ENCODE measurements around the gene HNRNPH3. TPM values are rescaled to one million over a fixed set of nuclear protein-coding genes. Genes with fewer than 3 reads are reported as not detected.
A peak's percentile ranks its signal among the peaks of the same experiment; 100 is the strongest.
"Not testable (repeated sequence)": the region's sequence is repeated elsewhere in the genome, so short reads cannot be mapped to it uniquely, and the experiment has no call there.

Gene HNRNPH3
- total RNA-seq, 2 experiments from 2014 or later: 139 to 145 TPM

GRCh38 chr10:68315582-68315981, 16.3 kb upstream of the HNRNPH3 start:
- ChIA-PET POLR2A (interaction anchor here (2.1 to 3.6 kb wide), 2 partner anchors 14 to 16 kb away, joined by 9 to 29 read pairs; partner anchors contain the start of genes HNRNPH3 and PBLD), CTCF (interaction anchor here (1.5 to 4.9 kb wide), 2 partner anchors 14 to 103 kb away, joined by 5 to 23 read pairs; no protein-coding TSS in a partner anchor)
- H3K27me3 Mint-ChIP-seq: no peaks in the 10 kb centered on the region
- H3K27ac Mint-ChIP-seq: peak overlapping the region; percentile 2
- intact Hi-C loops (cut with micrococcal nuclease): no loop called here
- no peak overlapping the region for H3K4me3 Mint-ChIP-seq
- DNase-seq (no peak), ATAC-seq (no peak)
- peaks cover 11% of the 10 kb centered on the region for H3K9me3 Mint-ChIP-seq
- H3K36me3 Mint-ChIP-seq (ENCODE audit: low read depth): peaks cover 9% of the 10 kb centered on the region
- H3K4me1 Mint-ChIP-seq (ENCODE audit: low read depth): peaks cover 6% of the 10 kb centered on the region
- TF ChIP-seq CTCF (IDR thresholded peaks at IDR 0.05): no peak

GRCh38 chr10:68318331-68319059, 13.4 kb upstream of the HNRNPH3 start:
- ChIA-PET POLR2A (interaction anchor here (1.4 kb wide), 1 partner anchor 14 kb away, joined by 5 read pairs; the partner anchor contains the start of gene PBLD), CTCF (interaction anchor here (1.2 to 1.7 kb wide), 2 partner anchors 17 to 29 kb away, joined by 3 to 5 read pairs; no protein-coding TSS in a partner anchor)
- no peak overlapping the region for H3K4me3 Mint-ChIP-seq
- peaks cover 4% of the 10 kb centered on the region for H3K4me1 Mint-ChIP-seq (ENCODE audit: low read depth)
- intact Hi-C loops (cut with micrococcal nuclease): no loop called here
- no peak for DNase-seq
- no peaks in the 10 kb centered on the region for H3K27me3 Mint-ChIP-seq
- TF ChIP-seq CTCF (IDR thresholded peaks at IDR 0.05): no peak
- peaks cover 11% of the 10 kb centered on the region for H3K9me3 Mint-ChIP-seq
- ATAC-seq: no peak
- H3K36me3 Mint-ChIP-seq (ENCODE audit: low read depth): peaks cover 9% of the 10 kb centered on the region
- H3K27ac Mint-ChIP-seq: peak overlapping the region; percentile 21

GRCh38 chr10:68324396-68324795, 7.5 kb upstream of the HNRNPH3 start:
- H3K4me1 Mint-ChIP-seq (ENCODE audit: low read depth); intact Hi-C loops (cut with micrococcal nuclease); H3K27me3 Mint-ChIP-seq; DNase-seq; H3K4me3 Mint-ChIP-seq; H3K36me3 Mint-ChIP-seq (ENCODE audit: low read depth); H3K9me3 Mint-ChIP-seq; H3K27ac Mint-ChIP-seq; ATAC-seq; POLR2A ChIA-PET: not testable (repeated sequence)
- CTCF ChIA-PET: interaction anchor here (1.8 kb wide), 1 partner anchor 117 kb away, joined by 4 read pairs; no protein-coding TSS in a partner anchor

- H3K27me3 Mint-ChIP-seq: no peaks in the 10 kb centered on the region
- peaks cover 10% of the 10 kb centered on the region for H3K36me3 Mint-ChIP-seq (ENCODE audit: low read depth)
- DNase-seq: no peak
- POLR2A ChIA-PET: interaction anchor here (0.7 to 1.5 kb wide), 2 partner anchors 11 to 98 kb away, joined by 3 read pairs; no protein-coding TSS in a partner anchor
- ATAC-seq: no peak
- H3K4me3 Mint-ChIP-seq: peak overlapping the region; percentile 31
- no peaks in the 10 kb centered on the region for H3K9me3 Mint-ChIP-seq
- CTCF ChIA-PET: interaction anchor here (0.9 kb wide), 1 partner anchor 27 kb away, joined by 3 read pairs; no protein-coding TSS in a partner anchor
- peak overlapping the region; percentile 27 for H3K27ac Mint-ChIP-seq
- peaks cover 20% of the 10 kb centered on the region for H3K4me1 Mint-ChIP-seq (ENCODE audit: low read depth)
- intact Hi-C loops (cut with micrococcal nuclease): no loop called here
- TF ChIP-seq CTCF (IDR thresholded peaks at IDR 0.05): no peak
These were observed 3.7 kb upstream of the HNRNPH3 start for GRCh38 chr10:68327889-68328786.

GRCh38 chr10:68329506-68329861, 2.4 kb upstream of the HNRNPH3 start:
- intact Hi-C loops (cut with micrococcal nuclease): no loop called here
- no peak overlapping the region for H3K27ac Mint-ChIP-seq
- no peak for DNase-seq
- H3K36me3 Mint-ChIP-seq (ENCODE audit: low read depth): peaks cover 22% of the 10 kb centered on the region
- H3K4me1 Mint-ChIP-seq (ENCODE audit: low read depth): peaks cover 23% of the 10 kb centered on the region
- no peak for ATAC-seq
- ChIA-PET CTCF (interaction anchor here (1.2 to 4.8 kb wide), 6 partner anchors 8 to 474 kb away, joined by 3 to 21 read pairs (median 4); no protein-coding TSS in a partner anchor), POLR2A (interaction anchor here (0.6 to 1.5 kb wide), 3 partner anchors 15 to 386 kb away, joined by 3 to 9 read pairs (median 3); no protein-coding TSS in a partner anchor)
- H3K27me3 Mint-ChIP-seq: no peaks in the 10 kb centered on the region
- H3K4me3 Mint-ChIP-seq: no peak overlapping the region
- H3K9me3 Mint-ChIP-seq: no peaks in the 10 kb centered on the region
- no peak for TF ChIP-seq CTCF (IDR thresholded peaks at IDR 0.05)

Data from activated CD8-positive, alpha-beta T cell treated with anti-CD3 and anti-CD28 coated beads for 36 hours (primary cell).